ENCODE results near the gene MGAT4C.

Gene MGAT4C

DNA sequence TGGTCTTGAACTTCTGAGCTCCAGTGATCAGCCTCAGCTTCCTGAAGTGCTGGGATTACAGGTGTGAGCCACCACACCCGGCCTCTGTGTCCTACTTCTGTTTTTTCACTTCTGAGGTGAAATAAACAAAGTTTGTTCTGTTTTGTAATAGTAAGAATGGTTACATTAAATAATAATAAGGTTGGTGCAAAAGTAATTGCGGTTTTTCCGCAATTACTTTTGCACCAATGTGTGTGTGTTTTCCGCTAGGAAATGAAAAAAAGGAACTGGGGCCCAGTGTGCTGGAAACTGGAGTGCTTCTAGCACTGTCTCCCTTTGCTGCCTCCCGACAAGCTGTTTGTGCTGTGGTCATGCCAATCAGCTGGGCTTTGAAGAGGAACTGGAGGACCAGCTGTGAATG lies 241.2 kb downstream of the MGAT4C start:
- no peak overlapping the region for H3K4me3 ChIP-seq (ENCODE audit: low read depth, low read length)
- no peak for DNase-seq
- H3K4me1 ChIP-seq, result no peaks in the 10 kb centered on the region
- no peaks in the 10 kb centered on the region for H3K36me3 ChIP-seq
- no peaks in the 10 kb centered on the region for H3K27me3 ChIP-seq
- TF ChIP-seq CTCF (IDR thresholded peaks at IDR 0.05; ENCODE audit: low read depth, low read length), result no peak
- H3K9me3 ChIP-seq, result no peaks in the 10 kb centered on the region

- Histone ChIP-seq H3K4me1 (no peaks in the 10 kb centered on the region), H3K27me3 (no peaks in the 10 kb centered on the region), H3K9me3 (no peaks in the 10 kb centered on the region), H3K36me3 (no peaks in the 10 kb centered on the region), H3K4me3 (ENCODE audit: low read depth, low read length) (no peak overlapping the region)
- no peak for DNase-seq
- no peak for TF ChIP-seq CTCF (IDR thresholded peaks at IDR 0.05; ENCODE audit: low read depth, low read length)
Measured at GRCh38 chr12:86006727-86007126, 249.5 kb downstream of the MGAT4C start.

- DNase-seq, result no peak
- TF ChIP-seq CTCF (IDR thresholded peaks at IDR 0.05; ENCODE audit: low read depth, low read length), result no peak
- no peaks in the 10 kb centered on the region for H3K36me3 ChIP-seq
- H3K27me3 ChIP-seq, result no peaks in the 10 kb centered on the region
- no peaks in the 10 kb centered on the region for H3K9me3 ChIP-seq
- no peaks in the 10 kb centered on the region for H3K4me1 ChIP-seq
- H3K4me3 ChIP-seq (ENCODE audit: low read depth, low read length), result no peak overlapping the region
Measured at GRCh38 chr12:85998074-85998473, 258.1 kb downstream of the MGAT4C start.

GRCh38 chr12:85996280-85996679 lies 259.9 kb downstream of the MGAT4C start:
- DNase-seq, result no peak
- Histone ChIP-seq H3K36me3 (no peaks in the 10 kb centered on the region), H3K9me3 (no peaks in the 10 kb centered on the region), H3K27me3 (no peaks in the 10 kb centered on the region), H3K4me1 (no peaks in the 10 kb centered on the region), H3K4me3 (ENCODE audit: low read depth, low read length) (no peak overlapping the region)
- TF ChIP-seq CTCF (IDR thresholded peaks at IDR 0.05; ENCODE audit: low read depth, low read length), result no peak

GRCh38 chr12:85993746-85994145 lies 262.4 kb downstream of the MGAT4C start:
- Histone ChIP-seq H3K9me3 (no peaks in the 10 kb centered on the region), H3K4me1 (no peaks in the 10 kb centered on the region), H3K4me3 (ENCODE audit: low read depth, low read length) (no peak overlapping the region), H3K27me3 (no peaks in the 10 kb centered on the region), H3K36me3 (no peaks in the 10 kb centered on the region)
- TF ChIP-seq CTCF (IDR thresholded peaks at IDR 0.05; ENCODE audit: low read depth, low read length), result no peak
- no peak for DNase-seq

- no peak for TF ChIP-seq CTCF (IDR thresholded peaks at IDR 0.05; ENCODE audit: low read depth, low read length)
- Histone ChIP-seq H3K36me3 (no peaks in the 10 kb centered on the region), H3K27me3 (no peaks in the 10 kb centered on the region), H3K4me1 (no peaks in the 10 kb centered on the region), H3K4me3 (ENCODE audit: low read depth, low read length) (no peak overlapping the region), H3K9me3 (no peaks in the 10 kb centered on the region)
- no peak for DNase-seq
Measured at GRCh38 chr12:85985996-85986395, 270.2 kb downstream of the MGAT4C start.
